Lung (tissue), 10 donors: ENCODE results near the gene ZNG1B. TPM values are rescaled to one million over a fixed set of nuclear protein-coding genes. Genes with fewer than 3 reads are reported as not detected.
"Not testable (repeated sequence)": the region's sequence is repeated elsewhere in the genome, so short reads cannot be mapped to it uniquely, and the experiment has no call there.

ENCODE experiments used
- ATAC-seq: fragments of 200-7000 bp; cut with Tn5 transposase; one replicate; pipeline ENCODE4 v1.9.1; 2020; ENCODE audit warnings: moderate number of reproducible peaks; ENCODE audit not compliant: insufficient read depth, low FRiP score
- DNase-seq, 3 donors: peaks; one replicate each; pipeline ENCODE4 v3.0.0-alpha.2; 2013 to 2017
- H3K27ac ChIP-seq, 2 donors: one replicate each; pipeline ENCODE4 v1.5.1; 2013; ENCODE audit warnings: mild to moderate bottlenecking in 2 of 2, moderate library complexity in 2 of 2, control low read depth in 1 of 2, inconsistent platforms in 1 of 2, low read depth in 1 of 2, low read length in 1 of 2
- H3K27me3 ChIP-seq, 3 donors: one replicate each; pipeline ENCODE4 v1.5.1; 2013; ENCODE audit warnings: low read length in 2 of 3; ENCODE audit not compliant: control insufficient read depth in 3 of 3, insufficient read depth in 3 of 3
- H3K36me3 ChIP-seq, 4 donors: one replicate each; pipeline ENCODE4 v1.5.1; 2013; ENCODE audit warnings: low read length in 4 of 4, mild to moderate bottlenecking in 1 of 4, moderate library complexity in 1 of 4; ENCODE audit not compliant: control insufficient read depth in 4 of 4, insufficient read depth in 4 of 4
- H3K4me1 ChIP-seq, 5 donors: one replicate each; pipeline ENCODE4 v1.5.1; 2013; ENCODE audit warnings: low read length in 5 of 5, mild to moderate bottlenecking in 2 of 5, moderate library complexity in 1 of 5; ENCODE audit not compliant: control insufficient read depth in 5 of 5, insufficient read depth in 5 of 5
- H3K4me3 ChIP-seq: one replicate; pipeline ENCODE4 v1.5.1; 2013; ENCODE audit warnings: mild to moderate bottlenecking, control low read depth, moderate library complexity
- H3K9ac ChIP-seq, 2 donors: one replicate each; pipeline ENCODE4 v1.5.1; 2013; ENCODE audit warnings: low read length in 2 of 2, control low read depth in 1 of 2; ENCODE audit not compliant: insufficient read depth in 1 of 2
- H3K9me3 ChIP-seq, 4 donors: one replicate each; pipeline ENCODE4 v1.5.1; 2013; ENCODE audit warnings: low read length in 3 of 4, mild to moderate bottlenecking in 1 of 4, moderate library complexity in 1 of 4; ENCODE audit not compliant: control insufficient read depth in 4 of 4, insufficient read depth in 3 of 4
- WGBS, 2 donors: extraction: QIAGEN DNeasy Blood & Tissue Kit; methylation state at CpG; one replicate each; pipeline ENCODE4 v1.1.7; 2013; 5-methylcytosine and 5-hydroxymethylcytosine counted together
- polyA plus RNA-seq, 2 donors: library from polyadenylated mRNA; stranded (reverse); fragments of 200-250 nt; gene quantifications; one replicate each; pipeline ENCODE4 v1.2.1, GENCODE V29; 2013
- total RNA-seq, 2 donors: library from RNA; depleted of rRNA in 1 of 2; stranded (reverse); fragments of >200 nt in 1 of 2; gene quantifications; one replicate each; pipeline ENCODE4 v1.2.1, GENCODE V29; 2014 to 2021
- donor health status: Bipolar disorder and iron deficiency.
- donor health status: healthy.
- donor health status: DM: yes; HTN: yes; CAD: no.

ZNG1B gene
- total and polyA plus RNA-seq, 4 donors = 25.8 to 37.1 (median 33.0) TPM

GRCh38 chr2:113536573-113536972 lies 99.1 kb downstream of the ZNG1B start:
- not testable (repeated sequence) for H3K9me3 ChIP-seq, H3K4me3 ChIP-seq, H3K27me3 ChIP-seq, H3K36me3 ChIP-seq, H3K4me1 ChIP-seq, H3K9ac ChIP-seq, DNase-seq, H3K27ac ChIP-seq
- 54 to 83% methylated on average over 6 of the region's 6 CpGs for WGBS, 2 donors
- peak; percentile 75 for ATAC-seq

DNA sequence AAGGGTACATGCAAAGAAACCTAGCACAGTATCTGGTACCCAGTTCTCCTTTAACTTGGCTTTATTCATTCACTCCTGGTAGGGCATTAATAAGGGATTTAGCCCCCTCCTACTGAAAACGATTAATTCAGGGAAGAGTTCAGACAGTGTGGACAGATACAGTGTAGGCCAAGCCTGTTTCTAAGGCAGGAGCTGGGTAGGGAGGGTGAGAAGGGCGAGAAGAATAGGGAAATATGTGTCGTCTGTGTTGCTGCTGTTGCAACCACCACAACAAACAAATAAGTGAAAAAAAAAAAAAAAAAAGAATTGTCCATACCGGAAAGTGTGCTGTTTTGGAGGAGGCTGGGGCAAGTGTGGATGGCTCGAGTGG lies 103.3 kb downstream of the ZNG1B start:
- H3K4me3 ChIP-seq, H3K27ac ChIP-seq, ATAC-seq, H3K36me3 ChIP-seq, H3K4me1 ChIP-seq, H3K27me3 ChIP-seq, H3K9ac ChIP-seq, H3K9me3 ChIP-seq: not testable (repeated sequence)
- DNase-seq = peak in 1 of 3 donors; percentile 16
- WGBS, 2 donors = 12 to 35% methylated on average over 3 to 4 of the region's 5 CpGs

DNA sequence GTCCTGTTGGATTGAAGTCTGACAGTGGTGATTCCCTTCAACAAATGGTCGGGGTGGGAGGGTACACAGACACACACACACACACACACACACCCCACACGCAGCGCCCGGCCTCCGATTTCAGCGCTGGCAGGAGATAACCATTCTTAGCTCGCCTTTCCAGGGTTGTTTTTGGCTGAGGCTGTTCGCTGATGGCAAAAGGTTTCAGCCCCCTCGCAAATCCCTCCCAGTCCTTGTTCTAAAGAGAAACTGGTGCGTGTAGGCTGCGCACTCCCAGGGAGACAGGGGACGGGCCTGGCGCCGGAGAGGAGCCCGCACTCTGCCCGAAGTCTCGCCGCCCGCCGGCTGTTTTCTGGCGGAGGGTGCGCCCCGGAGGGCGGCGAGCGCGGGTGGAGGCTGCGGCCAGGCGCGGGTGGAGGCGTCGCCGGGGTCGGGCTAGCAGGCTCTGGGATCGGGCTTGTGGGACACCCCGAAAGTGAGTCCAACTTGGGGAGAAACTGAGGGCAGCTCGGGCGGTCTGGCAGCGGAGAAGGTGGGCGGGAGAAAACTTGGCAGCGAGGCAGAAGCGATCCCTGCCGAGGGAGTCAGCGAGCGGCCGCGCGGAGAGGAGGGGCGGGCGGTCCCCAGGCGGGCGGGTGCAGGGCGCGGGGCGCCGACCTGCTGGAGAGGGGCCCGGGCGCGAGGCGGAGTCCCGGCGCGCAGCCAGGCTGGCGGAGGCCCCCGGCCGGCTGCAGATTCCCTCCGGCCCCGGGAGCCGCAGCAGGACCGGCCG lies 103.9 kb downstream of the ZNG1B start:
- DNase-seq = peak; percentile 65 to 77 (median 70)

GRCh38 chr2:113541976-113542485 lies 104.5 kb downstream of the ZNG1B start:
- H3K9me3 ChIP-seq, H3K36me3 ChIP-seq, H3K9ac ChIP-seq, H3K27me3 ChIP-seq, H3K4me1 ChIP-seq: not testable (repeated sequence)
- Histone ChIP-seq H3K27ac (peak overlapping the region; percentile 66 to 73), H3K4me3 (peak overlapping the region; percentile 54)
- DNase-seq (peak in 1 of 3 donors; percentile 15), ATAC-seq (peak; percentile 68)
- 1 to 2% methylated on average over 32 to 64 of the region's 64 CpGs for WGBS, 2 donors

More for the DNA sequence above, 103.9 kb downstream of the ZNG1B start:
- H3K4me1 ChIP-seq, H3K27me3 ChIP-seq, H3K9me3 ChIP-seq, H3K36me3 ChIP-seq, H3K9ac ChIP-seq: not testable (repeated sequence)
- peak; percentile 59 for ATAC-seq
- H3K27ac ChIP-seq = peak overlapping the region; percentile 66 to 92
- H3K4me3 ChIP-seq = peak overlapping the region; percentile 54
- 1% methylated on average over 45 to 71 of the region's 71 CpGs for WGBS, 2 donors

GRCh38 chr2:113542529-113542928 lies 105.0 kb downstream of the ZNG1B start:
- H3K27me3 ChIP-seq, ATAC-seq, H3K9me3 ChIP-seq, H3K4me1 ChIP-seq, H3K4me3 ChIP-seq, H3K27ac ChIP-seq, H3K36me3 ChIP-seq, H3K9ac ChIP-seq: not testable (repeated sequence)
- peak; percentile 11 to 66 (median 30) for DNase-seq
- WGBS, 2 donors = 28 to 50% methylated on average over 3 to 5 of the region's 9 CpGs

Other genes with a start within 250 kb of the ZNG1B start
- gene PAX8, start 158.8 kb upstream of the ZNG1B start, total RNA-seq = 1 to 10 TPM in 1 of 2 donors, under 1 TPM in 1; 0.28 to 5.9 TPM
- gene PAX8, start 158.8 kb upstream of the ZNG1B start, polyA plus RNA-seq = 1 to 10 TPM in 1 of 2 donors, under 1 TPM in 1; 0.89 to 3.8 TPM
- under 1 TPM in 1 of 2 donors, not detected in 1; 0.34 TPM for gene FOXD4L1, start 61.0 kb downstream of the ZNG1B start, total RNA-seq
- gene FOXD4L1, start 61.0 kb downstream of the ZNG1B start, polyA plus RNA-seq = under 1 TPM; 0.03 to 0.28 TPM
- gene RABL2A, start 189.6 kb downstream of the ZNG1B start, total RNA-seq = 10 to 100 TPM; 22.7 to 39.8 TPM
- gene RABL2A, start 189.6 kb downstream of the ZNG1B start, polyA plus RNA-seq = 10 to 100 TPM; 10.6 to 16.3 TPM